ENCODE results near the gene IRAK1.

Gene IRAK1

GRCh38 chrX:154020536-154021115, 924 bp upstream of the IRAK1 start:
- no peak for DNase-seq (ENCODE audit: low read depth in 2 of 2)

DNA sequence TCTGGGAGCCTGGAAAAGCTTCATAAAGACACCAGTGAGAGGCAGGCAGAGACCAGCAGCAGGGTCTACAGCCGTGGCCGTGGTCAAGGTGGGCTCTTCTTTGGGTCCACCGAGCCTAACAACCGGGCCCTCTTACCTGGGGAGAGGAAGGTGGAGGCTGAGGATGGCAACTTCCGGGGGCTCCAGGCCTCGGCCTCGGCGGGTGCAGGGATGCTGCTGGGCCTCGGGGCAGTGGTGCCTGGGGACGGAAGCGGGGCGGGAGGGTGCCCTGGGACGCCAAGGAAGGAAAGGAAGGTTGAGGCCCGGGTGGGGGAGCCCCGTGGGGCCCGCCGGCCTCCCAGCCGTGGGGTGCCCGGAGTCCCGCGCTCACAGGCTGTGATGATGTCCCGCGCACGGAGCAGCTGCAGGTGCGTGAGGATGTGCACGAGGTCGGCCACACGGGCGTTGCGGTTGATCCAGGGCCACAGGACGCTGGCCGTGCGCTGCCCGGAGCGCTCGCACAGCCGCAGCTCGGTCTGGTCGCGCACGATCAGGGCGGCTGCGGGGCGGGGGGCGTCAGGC, 561 bp downstream of the IRAK1 start:
- no peak for DNase-seq (ENCODE audit: low read depth in 2 of 2)

DNA sequence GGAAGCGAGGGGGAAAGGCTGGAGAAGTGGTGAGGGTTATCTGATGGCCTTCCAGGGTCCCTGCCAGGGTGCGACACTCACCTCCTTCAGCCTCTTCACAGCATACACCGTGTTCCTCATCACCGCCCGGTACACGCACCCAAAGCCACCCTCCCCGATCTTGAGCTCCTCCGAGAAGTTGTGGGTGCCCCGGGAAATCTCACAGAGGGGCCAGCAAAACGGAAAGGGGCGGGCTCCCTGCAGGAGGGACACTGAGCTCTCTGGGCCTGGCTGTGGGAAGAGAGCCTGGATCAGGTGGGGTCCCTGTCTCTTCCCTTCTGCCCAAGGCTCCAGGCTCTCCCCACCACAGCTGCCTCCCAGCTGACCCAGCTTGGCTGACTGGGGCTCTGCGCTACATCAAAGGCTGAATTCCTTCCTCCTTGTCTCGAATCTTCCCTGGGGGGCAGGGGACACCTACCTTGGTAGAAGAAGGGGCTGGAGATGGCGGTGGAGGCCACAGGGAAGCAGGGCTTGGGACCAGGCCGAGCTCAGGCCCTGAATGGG, 1.1 kb downstream of the IRAK1 start:
- DNase-seq (ENCODE audit: low read depth in 2 of 2): no peak

DNA sequence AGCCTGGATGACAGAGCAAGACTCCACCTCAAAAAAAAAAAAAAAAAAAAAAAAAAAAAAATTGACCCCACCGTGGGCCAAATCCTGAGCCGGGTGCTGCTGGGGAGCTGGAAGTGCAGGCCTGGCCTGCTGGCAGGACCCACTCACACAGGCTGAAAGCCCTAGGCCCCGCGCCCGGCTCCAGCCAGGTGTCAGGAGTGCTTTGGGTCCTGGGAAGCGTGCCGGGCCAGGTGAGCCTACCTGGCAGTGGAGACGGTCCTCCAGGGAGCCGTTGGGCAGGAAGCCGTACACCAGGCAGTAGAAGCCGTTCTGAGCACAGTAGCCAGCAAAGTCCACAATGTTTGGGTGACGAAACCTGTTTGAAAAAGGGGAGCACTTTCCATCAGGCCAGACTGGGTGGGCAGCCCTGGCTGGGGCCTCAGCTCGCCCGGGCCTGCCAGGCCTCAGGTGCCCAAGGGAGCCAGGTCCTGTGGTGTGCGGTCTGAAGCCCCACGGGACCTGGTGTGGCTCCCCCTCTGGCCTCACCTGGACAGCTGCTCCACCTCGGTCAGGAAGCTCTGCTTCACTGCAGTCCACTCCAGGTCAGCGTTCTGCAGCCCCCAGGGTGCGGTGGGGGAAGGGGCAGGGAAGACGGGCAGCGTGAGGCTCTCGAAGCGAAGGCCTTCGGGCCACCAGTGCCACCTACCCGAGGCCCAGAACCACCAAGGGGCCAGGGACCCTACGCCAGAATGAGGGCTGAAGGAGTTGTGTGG, 1.8 kb downstream of the IRAK1 start:
- no peak for DNase-seq (ENCODE audit: low read depth in 2 of 2)

GRCh38 chrX:154016366-154017076, 3.2 kb downstream of the IRAK1 start:
- no peak for DNase-seq (ENCODE audit: low read depth in 2 of 2)

DNA sequence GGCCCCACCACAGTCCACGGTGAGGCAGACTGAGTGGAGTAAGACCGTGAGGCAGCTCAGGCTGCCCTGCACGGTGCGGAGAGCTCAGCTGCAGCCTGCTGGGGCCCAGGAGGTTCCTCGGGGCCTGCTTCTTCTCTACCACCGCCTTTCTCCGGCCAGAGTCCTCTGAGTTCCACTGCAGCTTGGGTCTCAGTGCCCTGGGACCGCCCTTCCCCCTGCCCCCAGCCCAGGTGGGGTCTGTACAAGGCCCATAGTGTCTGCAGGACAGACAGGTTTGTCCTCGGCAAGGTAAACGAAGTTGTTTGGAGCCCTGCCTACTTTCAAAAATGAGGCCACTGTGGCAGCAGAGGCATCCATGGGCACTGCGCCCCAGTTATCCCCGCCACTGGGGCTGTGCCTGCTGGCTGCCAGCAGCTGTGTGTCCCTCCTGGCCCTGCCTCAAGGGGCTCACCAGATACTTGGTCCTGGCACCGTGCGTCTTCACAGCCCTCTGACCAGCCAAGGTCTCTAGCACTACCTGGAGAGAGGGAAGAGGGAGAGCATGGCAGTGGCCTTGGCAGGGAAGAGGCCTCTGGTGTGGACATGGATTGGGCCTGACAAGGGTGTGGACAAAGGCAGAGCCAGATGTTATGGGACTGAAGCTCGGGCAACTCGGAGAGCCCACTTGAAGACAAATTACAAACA, 4.0 kb downstream of the IRAK1 start:
- DNase-seq (ENCODE audit: low read depth in 2 of 2): no peak

- DNase-seq (ENCODE audit: low read depth in 2 of 2): no peak
These were observed 5.0 kb downstream of the IRAK1 start for GRCh38 chrX:154014429-154015380.

- DNase-seq (ENCODE audit: low read depth in 2 of 2): no peak
These were observed 5.9 kb downstream of the IRAK1 start for GRCh38 chrX:154013614-154014360.

- no peak for DNase-seq (ENCODE audit: low read depth in 2 of 2)
These were observed 6.7 kb downstream of the IRAK1 start for GRCh38 chrX:154013001-154013421.

DNA sequence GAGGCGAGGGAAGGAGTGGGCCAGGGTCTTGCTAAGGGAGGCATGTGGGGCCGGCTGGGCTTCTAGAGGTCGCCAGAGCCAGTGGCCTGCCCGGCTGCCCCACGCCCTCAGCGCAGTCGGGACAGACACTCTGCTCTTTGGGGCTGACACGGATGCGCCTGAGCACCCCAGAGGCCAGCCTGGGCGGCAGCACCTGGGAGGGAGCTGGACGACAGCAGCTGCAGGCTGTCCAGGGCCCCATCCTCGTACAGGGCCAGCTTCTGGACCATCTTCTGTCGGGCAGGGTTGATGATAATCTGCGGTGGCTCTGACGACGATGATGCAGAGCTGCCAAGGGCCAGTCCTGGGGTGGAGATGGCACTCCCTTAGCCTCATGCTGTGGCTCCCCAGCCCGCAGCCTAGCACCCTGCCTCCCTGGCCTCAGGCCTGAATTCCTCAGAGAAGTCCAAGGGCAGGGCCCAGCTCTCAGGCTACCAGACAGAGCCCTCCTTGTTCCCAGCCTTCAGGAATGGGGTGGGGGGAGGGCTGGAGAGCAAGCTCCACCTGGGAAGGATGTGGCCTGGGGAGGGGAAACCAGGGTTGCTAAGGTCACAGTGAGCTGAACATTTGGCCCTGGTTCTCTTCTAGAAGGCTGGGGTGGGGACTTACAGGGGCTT, 7.2 kb downstream of the IRAK1 start:
- DNase-seq (ENCODE audit: low read depth in 2 of 2): no peak

- DNase-seq (ENCODE audit: low read depth in 2 of 2): no peak
These were observed 8.0 kb downstream of the IRAK1 start for GRCh38 chrX:154011376-154012335.

GRCh38 chrX:154010330-154011087, 9.2 kb downstream of the IRAK1 start:
- no peak for DNase-seq (ENCODE audit: low read depth in 2 of 2)

DNA sequence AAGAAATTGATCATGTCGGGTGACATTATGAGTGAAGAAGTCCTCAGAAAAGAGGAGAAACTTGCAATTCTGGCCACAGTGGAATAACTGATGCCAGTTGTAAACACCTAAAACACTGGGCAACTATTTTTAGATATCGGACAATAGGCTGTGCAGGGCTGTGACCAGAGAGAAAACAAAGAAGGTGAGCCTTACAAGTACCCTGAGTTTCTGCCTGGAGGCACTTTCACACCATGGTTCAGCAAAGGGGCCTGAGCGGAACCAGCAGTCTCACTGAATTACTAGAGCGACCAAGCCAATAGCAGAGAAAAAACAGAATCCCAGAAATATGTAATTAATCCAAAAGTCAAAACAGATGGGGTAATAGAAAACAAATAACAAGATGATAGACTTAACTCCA, 11.2 kb downstream of the IRAK1 start:
- DNase-seq (ENCODE audit: low read depth in 2 of 2): no peak

DNA sequence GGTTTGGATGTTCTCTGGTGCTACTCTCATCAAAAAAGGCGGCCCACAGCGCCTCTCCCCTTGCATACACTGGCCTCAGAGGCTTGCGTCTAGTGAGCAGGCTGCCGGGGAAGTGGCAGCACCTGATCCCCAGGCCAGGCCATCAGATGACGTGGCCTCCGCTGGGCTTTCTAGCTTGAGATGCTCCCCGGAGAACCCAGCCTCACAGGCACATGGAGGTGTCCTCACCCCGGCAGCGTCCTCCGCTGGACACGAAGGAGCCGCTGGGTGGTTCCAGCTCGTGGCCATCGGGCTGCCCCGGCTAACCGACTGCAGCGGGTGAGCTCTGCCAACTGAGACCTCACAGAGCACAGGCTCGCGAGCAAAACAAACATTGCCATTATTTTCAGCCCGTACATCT, 12.8 kb downstream of the IRAK1 start:
- DNase-seq (ENCODE audit: low read depth in 2 of 2): no peak

GRCh38 chrX:154004315-154004714, 15.4 kb downstream of the IRAK1 start:
- no peak for DNase-seq (ENCODE audit: low read depth in 2 of 2)

GRCh38 chrX:154002215-154002719, 17.4 kb downstream of the IRAK1 start:
- no peak for DNase-seq (ENCODE audit: low read depth in 2 of 2)

DNA sequence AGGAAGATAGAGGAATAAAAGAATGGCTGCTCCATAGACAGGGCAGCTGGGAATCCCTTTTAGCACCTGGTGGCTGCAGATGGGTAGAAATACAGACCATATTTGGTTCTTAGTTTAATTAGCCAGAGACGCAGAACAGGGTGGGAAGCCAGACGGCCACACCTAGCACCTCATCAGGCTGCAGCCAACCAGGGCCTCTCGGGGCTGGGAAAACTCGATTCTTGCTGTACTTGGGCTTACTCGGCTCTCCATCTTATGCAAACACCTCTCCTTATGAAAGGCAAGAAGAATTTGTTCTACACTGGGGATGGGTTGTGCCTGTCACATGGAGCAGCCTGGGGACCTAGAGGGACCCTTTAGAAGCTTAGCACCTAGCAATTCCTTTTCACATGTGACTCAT, 19.7 kb downstream of the IRAK1 start:
- DNase-seq (ENCODE audit: low read depth in 2 of 2): no peak

All from stimulated activated CD8-positive, alpha-beta memory T cell treated with anti-CD3 and anti-CD28 coated beads, Interleukin-7, amount 100 ng/mL, for 1 hour (primary cell).